Stimulated activated CD8-positive, alpha-beta memory T cell treated with anti-CD3 and anti-CD28 coated beads, Interleukin-12 subunit alpha, Interleukin-12 subunit beta, amount 100 ng/mL, for 24 hours (primary cell): ENCODE measurements around the gene EFCAB8.

ENCODE experiments used
- DNase-seq: peaks from one replicate; pipeline ENCODE4 v3.0.0-alpha.2; 2020; ENCODE audit errors: extremely low read depth

The EFCAB8 gene

GRCh38 chr20:32986331-32986966 is 127.7 kb downstream of the EFCAB8 start:
- no peak for DNase-seq

- DNase-seq, result no peak
Measured at GRCh38 chr20:32987044-32987825, 128.5 kb downstream of the EFCAB8 start.

DNA sequence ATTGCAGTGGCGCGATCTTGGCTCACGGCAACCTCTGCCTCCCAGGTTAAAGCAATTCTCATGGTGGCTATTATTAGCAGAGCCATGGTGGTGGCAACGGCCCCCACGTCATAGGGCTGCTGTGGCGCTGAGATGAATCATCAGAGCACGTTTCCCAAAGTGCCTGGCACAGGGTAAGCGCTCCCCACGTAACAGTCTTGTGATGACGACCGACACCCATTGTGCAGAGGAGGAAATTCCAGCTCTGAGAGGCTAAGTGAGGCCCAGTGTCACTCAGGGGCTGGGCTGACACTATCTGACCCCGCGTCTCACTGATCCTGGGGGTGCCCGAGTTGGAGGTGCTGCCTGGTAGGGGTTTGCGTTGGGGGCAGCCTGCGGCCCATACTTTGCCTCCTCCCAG is 129.3 kb downstream of the EFCAB8 start:
- no peak for DNase-seq

- DNase-seq, result no peak
Measured at GRCh38 chr20:32989507-32990283, 131.0 kb downstream of the EFCAB8 start.

- no peak for DNase-seq
Measured at GRCh38 chr20:32990426-32990825, 131.7 kb downstream of the EFCAB8 start.

GRCh38 chr20:32991383-32991782 is 132.7 kb downstream of the EFCAB8 start:
- no peak for DNase-seq

DNA sequence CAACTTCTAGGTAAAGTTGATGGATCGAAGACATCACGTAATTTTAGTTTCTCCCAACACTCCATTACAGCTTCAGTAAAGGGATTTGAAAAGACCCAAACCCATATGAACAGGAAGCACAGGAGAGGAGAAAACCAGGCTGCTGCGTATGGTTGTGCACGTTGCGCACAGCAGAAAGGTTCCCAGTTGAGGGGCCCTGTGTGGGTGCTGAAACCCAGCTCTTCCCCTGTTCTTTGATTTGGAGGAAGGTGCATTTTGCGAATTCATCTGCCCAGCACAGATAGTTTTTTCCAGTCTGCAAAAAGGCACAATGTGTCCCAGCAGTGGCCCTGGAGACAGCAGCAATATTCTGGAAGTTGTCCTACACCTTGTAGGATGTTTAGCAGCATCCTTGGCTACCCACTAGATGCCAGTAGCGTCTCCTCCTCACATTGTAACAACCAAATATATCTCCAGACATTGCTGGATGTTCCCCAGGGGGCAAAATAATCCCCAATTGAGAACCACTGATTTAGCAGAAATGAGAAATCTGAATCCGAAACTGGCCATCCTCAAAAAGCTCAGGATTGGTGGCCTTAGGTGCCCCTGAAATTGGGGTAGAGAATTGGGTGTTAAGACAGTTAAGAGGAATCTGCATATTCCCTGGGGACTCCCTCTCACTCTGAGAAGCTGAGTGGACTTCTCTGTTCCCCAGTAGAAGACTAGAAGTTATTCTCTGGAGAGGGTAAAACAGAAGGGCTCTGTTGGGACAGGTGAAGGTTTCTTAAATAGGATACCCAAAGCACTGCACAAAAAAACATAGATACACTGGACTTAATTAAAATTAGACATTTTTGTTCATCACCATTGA is 133.3 kb downstream of the EFCAB8 start:
- no peak for DNase-seq

- no peak for DNase-seq
Measured at GRCh38 chr20:32993496-32994050, 134.8 kb downstream of the EFCAB8 start.

- DNase-seq, result no peak
Measured at GRCh38 chr20:32995802-32996201, 137.1 kb downstream of the EFCAB8 start.

- no peak for DNase-seq
Measured at GRCh38 chr20:32997431-32997830, 138.7 kb downstream of the EFCAB8 start.

DNA sequence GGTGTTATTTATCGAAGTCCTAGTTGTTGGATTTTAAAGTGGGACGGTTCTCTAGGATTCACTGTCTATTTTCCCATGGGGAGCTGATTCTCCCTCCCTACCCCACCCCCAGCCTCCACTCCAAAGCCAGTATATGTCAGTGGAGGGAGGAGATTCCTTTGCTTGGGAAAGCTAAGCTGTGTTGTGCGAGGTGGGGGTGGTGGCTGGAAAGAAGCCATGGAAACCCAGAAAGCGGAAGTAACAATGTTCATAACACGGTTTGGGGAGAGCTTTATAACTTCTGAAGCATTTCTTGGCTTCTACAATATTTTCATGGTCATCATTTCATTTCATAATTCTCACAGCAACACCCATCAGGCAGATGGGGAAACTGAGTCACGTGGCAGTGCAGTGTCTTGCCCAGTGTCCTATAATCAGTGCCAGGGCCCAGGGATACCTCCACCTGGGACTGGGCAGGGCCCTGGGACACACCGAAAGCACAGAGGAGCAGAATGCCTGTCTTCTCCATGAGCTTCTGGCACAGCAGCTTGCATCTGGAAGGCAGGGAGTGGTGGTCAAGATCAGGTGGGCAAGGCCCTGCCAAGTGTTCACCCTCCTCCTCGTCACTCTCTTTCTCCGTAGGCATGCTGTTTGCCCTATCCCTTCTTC is 141.0 kb downstream of the EFCAB8 start:
- DNase-seq, result no peak

GRCh38 chr20:33000802-33001466 is 142.2 kb downstream of the EFCAB8 start:
- DNase-seq, result no peak

GRCh38 chr20:33002087-33002808 is 143.5 kb downstream of the EFCAB8 start:
- no peak for DNase-seq

- DNase-seq, result no peak
Measured at GRCh38 chr20:33004141-33004751, 145.5 kb downstream of the EFCAB8 start, which contains the start of gene SUN5. SUN5 (minus strand) TSS chr20:33004433; CDS start chr20:33004340, 93 bp downstream.

DNA sequence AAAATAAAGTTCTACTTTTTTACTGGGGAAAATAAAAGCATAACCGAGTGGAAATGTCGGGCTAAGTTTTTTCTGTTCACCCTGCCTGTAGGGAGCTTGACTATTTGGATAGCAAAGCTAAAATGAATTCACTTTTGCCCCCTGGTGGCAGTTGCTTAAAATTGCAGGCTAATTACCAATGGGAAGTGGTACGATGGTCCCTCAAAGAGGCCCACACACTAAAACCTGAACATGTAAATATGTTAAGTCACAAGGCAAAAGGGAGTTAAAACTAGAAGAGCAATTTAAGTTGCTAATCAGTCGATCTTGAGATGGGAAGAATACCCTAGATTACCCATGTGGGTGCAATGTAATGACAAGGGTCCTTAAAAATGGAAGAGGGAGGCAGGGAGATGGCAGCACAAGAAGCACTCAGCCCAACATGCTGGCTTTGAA is 146.4 kb downstream of the EFCAB8 start:
- DNase-seq, result no peak

- DNase-seq, result no peak
Measured at GRCh38 chr20:33005908-33006775, 147.4 kb downstream of the EFCAB8 start.

DNA sequence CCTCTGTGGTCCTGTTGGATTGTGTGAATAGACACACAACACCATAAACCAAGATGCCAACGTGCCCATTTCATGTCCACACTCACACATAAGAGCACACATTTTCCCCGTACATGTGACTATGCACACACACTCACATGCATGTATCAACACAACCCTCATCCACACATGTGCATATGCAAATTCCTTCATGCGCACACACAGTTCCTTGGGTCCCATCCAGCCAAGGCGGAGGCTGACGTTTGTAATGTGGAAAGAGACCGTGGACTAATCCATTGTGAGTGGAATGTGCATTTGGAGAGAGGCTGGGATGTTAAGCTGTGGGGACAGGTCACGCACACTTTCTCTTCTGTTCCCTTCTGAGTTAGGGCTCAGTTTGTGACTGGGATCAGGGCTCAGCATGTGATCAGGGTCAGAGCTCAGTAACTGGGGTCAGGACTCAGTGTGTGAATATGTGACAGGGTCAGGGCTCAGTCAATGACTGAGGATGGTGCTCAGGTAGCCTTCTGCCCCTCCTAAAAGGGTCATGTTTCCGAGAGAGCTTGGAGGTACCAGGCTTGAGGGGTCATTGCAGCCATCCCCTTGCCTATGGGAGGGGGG is 148.2 kb downstream of the EFCAB8 start:
- no peak for DNase-seq
